ENCODE data around the gene CELF1. TPM values are rescaled to one million over a fixed set of nuclear protein-coding genes. Genes with fewer than 3 reads are reported as not detected.

The CELF1 gene
- total RNA-seq, 3 donors from 2014 or later = 83.7 to 132 (median 94.1) TPM

DNA sequence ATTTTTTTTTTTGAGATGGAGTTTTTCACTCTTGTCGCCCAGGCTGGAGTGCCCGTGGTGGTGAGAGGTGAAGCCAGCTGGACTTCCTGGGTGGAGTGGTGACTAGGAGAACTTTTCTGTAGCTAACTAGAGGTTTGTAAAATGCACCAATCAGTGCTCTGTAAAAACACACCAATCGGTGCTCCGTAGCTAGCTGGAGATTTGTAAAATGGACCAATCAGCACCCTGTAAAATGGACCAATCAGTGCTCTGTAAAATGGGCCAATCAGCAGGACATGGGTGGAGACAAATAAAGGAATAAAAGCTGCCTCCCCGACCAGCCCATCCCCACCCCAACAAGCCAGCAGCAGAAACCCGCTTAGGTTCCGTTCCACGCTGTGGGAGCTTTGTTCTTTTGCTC, 99.6 kb downstream of the CELF1 start:
- H3K4me3 ChIP-seq = no peak overlapping the region
- no peaks in the 10 kb centered on the region for H3K9me3 ChIP-seq
- TF ChIP-seq, protein P1, sequence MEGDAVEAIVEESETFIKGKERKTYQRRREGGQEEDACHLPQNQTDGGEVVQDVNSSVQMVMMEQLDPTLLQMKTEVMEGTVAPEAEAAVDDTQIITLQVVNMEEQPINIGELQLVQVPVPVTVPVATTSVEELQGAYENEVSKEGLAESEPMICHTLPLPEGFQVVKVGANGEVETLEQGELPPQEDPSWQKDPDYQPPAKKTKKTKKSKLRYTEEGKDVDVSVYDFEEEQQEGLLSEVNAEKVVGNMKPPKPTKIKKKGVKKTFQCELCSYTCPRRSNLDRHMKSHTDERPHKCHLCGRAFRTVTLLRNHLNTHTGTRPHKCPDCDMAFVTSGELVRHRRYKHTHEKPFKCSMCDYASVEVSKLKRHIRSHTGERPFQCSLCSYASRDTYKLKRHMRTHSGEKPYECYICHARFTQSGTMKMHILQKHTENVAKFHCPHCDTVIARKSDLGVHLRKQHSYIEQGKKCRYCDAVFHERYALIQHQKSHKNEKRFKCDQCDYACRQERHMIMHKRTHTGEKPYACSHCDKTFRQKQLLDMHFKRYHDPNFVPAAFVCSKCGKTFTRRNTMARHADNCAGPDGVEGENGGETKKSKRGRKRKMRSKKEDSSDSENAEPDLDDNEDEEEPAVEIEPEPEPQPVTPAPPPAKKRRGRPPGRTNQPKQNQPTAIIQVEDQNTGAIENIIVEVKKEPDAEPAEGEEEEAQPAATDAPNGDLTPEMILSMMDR (IDR thresholded peaks at IDR 0.05) = no peak
- no peak for ATAC-seq
- H3K36me3 ChIP-seq (ENCODE audit: low read depth) = no peaks in the 10 kb centered on the region
- intact Hi-C loops (cut with DNase I, micrococcal nuclease) = loop anchor here in 1 of 2 donors (10.0 kb wide), 1 partner anchor 79 kb away; the partner anchor contains the start of gene SPI1
- H3K4me1 ChIP-seq (ENCODE audit: low read depth) = no peaks in the 10 kb centered on the region
- no peak for DNase-seq

DNA sequence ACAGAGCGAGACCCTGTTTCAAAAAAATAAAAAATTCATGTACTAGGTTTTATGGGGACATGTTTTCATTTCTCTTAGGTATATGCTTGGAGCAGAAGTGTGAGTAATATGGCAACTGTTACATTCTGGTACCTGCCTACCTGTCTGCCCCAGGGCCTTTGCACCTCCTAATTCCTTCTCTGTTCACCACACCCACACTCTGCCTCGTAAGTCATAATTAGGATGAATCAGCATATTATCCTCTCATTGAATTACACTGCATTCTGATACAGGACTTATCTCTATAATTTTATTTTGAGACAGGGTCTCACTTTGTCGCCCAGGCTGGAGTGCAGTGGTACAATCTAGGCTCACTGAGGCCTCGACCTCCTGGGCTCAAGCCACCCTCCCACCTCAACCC, 100.9 kb downstream of the CELF1 start:
- no peak for ATAC-seq
- no peaks in the 10 kb centered on the region for H3K36me3 ChIP-seq (ENCODE audit: low read depth)
- peak in 1 of 3 donors; percentile 2 for DNase-seq
- H3K4me3 ChIP-seq = no peak overlapping the region
- intact Hi-C loops (cut with DNase I, micrococcal nuclease) = loop anchor here in 1 of 2 donors (10.0 kb wide), 1 partner anchor 77 kb away; the partner anchor contains the start of gene SPI1
- TF ChIP-seq, protein P1 (IDR thresholded peaks at IDR 0.05) = no peak
- H3K9me3 ChIP-seq = no peaks in the 10 kb centered on the region
- H3K4me1 ChIP-seq (ENCODE audit: low read depth) = no peaks in the 10 kb centered on the region

DNA sequence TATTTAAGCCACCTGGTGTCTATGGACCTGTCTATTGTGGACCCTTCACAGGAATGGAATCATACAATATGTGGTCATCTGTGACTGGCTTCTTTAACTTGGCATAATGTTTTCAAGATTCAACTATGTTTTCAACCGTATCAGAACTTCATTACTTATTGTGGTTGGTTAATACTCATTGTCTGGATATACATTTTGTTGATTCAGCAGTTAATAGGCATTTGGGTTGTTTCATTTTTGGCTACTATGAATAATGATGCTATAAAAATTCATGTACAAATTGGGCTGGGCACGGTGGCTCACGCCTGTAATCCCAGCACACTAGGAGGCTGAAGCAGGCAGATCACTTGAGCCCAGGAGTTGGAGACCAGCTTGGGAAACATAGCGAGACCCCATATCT, 101.5 kb downstream of the CELF1 start:
- H3K4me1 ChIP-seq (ENCODE audit: low read depth) = no peaks in the 10 kb centered on the region
- no peak for DNase-seq
- TF ChIP-seq, protein P1 (IDR thresholded peaks at IDR 0.05) = no peak
- no peak overlapping the region for H3K4me3 ChIP-seq
- no peak for ATAC-seq
- no peaks in the 10 kb centered on the region for H3K36me3 ChIP-seq (ENCODE audit: low read depth)
- H3K9me3 ChIP-seq = no peaks in the 10 kb centered on the region
- intact Hi-C loops (cut with DNase I, micrococcal nuclease) = loop anchor here in 1 of 2 donors (10.0 kb wide), 1 partner anchor 77 kb away; the partner anchor contains the start of gene SPI1

DNA sequence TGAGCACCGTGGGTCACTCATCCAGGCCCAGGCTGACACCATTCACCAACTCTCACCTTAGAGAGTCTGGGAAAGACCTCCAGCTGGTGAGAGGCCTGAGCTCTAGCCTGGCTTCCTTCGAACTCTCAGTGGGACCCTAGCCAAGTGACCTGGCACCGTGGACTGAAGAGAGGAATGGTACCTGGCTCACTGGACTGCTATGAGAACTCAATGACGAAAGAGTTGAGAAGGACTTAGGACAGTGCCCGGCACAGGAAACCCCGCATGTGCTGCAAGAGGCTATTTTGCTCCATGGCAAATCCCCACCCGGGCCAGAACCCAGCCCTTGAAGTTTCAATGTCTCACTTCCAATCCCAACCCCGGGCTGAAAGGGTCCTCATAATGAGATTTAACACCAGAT, 103.4 kb downstream of the CELF1 start:
- Histone ChIP-seq H3K4me3 (no peak overlapping the region), H3K4me1 (ENCODE audit: low read depth) (no peaks in the 10 kb centered on the region), H3K36me3 (ENCODE audit: low read depth) (no peaks in the 10 kb centered on the region), H3K9me3 (no peaks in the 10 kb centered on the region)
- ATAC-seq = no peak
- TF ChIP-seq, protein P1 (IDR thresholded peaks at IDR 0.05) = no peak
- no peak for DNase-seq
- intact Hi-C loops (cut with DNase I, micrococcal nuclease) = no loop called here

- H3K9me3 ChIP-seq = no peaks in the 10 kb centered on the region
- intact Hi-C loops (cut with DNase I, micrococcal nuclease) = no loop called here
- DNase-seq (no peak), ATAC-seq (peak; percentile 18)
- no peaks in the 10 kb centered on the region for H3K36me3 ChIP-seq (ENCODE audit: low read depth)
- TF ChIP-seq, protein P1 (IDR thresholded peaks at IDR 0.05) = no peak
- no peaks in the 10 kb centered on the region for H3K4me1 ChIP-seq (ENCODE audit: low read depth)
- no peak within 1 kb of the TSS for H3K4me3 ChIP-seq
Measured at GRCh38 chr11:47448566-47449427, 104.1 kb downstream of the CELF1 start, which contains the start of gene RAPSN. Gene RAPSN (minus strand): TSS chr11:47449136. CDS start chr11:47448964, 172 bp downstream.
